ENCODE data around the gene AJM1.

DNA sequence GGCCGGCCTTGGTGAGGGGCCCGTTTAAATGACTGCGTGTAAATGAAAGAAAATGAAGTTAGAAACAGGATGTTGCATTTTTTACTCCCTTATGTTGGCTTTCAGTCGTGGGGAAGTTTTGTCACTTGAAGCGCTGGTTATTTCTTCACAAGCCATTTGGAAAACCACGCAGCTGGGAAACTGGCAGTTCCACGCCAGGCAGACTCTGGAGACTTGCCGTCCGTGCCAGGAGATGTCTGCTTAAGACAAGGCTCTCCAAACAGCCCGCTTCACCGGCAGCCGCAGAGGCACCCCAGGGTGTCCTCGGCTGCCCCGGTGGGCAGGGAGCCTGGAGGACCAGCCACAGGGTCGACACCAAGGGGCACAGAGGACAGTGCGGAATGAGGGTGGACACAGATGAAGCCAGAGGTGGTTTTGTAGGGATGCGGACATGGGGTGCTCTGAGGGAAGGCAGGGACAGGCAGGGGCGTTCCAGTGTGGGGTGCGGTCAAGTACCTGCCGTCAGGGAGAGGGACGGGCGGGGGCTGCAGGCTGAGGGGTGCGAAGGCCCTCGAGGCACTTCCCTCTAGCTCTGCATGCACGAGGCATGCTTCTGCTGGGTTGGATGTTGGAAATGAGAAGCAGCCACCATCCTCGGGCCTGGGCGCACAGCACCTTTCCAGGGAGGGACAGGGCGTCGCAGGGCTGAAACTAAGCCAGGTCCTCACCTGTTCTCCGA is 11.1 kb upstream of the AJM1 start:
- TF ChIP-seq CHD2 (IDR thresholded peaks at IDR 0.05; ENCODE audit: low read length) (no peak), EZH2 (IDR thresholded peaks at IDR 0.05; ENCODE audit: low read depth, low read length, severe bottlenecking) (no peak), CTCF (IDR thresholded peaks at IDR 0.05; ENCODE audit: control extremely low read depth in 1 of 3, insufficient read depth in 1 of 3, low read depth in 1 of 3, low read length in 3 of 3) (no peak), NANOG (IDR thresholded peaks at IDR 0.05; ENCODE audit: insufficient read depth, low read depth, low read length, poor library complexity, severe bottlenecking) (no peak), ATF2 (IDR thresholded peaks at IDR 0.05; ENCODE audit: low read length) (no peak)

Measured in H1 (cell line).